ENCODE measurements around the gene PDE11A.
"Not testable (repeated sequence)": the region's sequence is repeated elsewhere in the genome, so short reads cannot be mapped to it uniquely, and the experiment has no call there.

PDE11A gene

GRCh38 chr2:177874686-177875085 is 197.9 kb downstream of the PDE11A start:
- no peak overlapping the region for H3K27ac ChIP-seq (ENCODE audit: low read depth, low read length)
- no peaks in the 10 kb centered on the region for H3K9me3 ChIP-seq (ENCODE audit: low read length)
- no peaks in the 10 kb centered on the region for H3K4me1 ChIP-seq (ENCODE audit: insufficient read depth, low read length)
- no peaks in the 10 kb centered on the region for H3K27me3 ChIP-seq (ENCODE audit: control insufficient read depth in 1 of 2, insufficient read depth in 2 of 2, low read length in 2 of 2)
- H3K36me3 ChIP-seq (ENCODE audit: insufficient read depth, low read length): no peaks in the 10 kb centered on the region
- no peak overlapping the region for H3K4me3 ChIP-seq (ENCODE audit: low read depth in 1 of 2, low read length in 2 of 2)
- no peak overlapping the region for H3K9ac ChIP-seq (ENCODE audit: low read length)

- Histone ChIP-seq H3K9ac (ENCODE audit: low read length) (no peak overlapping the region), H3K27me3 (ENCODE audit: control insufficient read depth in 1 of 2, insufficient read depth in 2 of 2, low read length in 2 of 2) (no peaks in the 10 kb centered on the region), H3K36me3 (ENCODE audit: insufficient read depth, low read length) (no peaks in the 10 kb centered on the region), H3K4me3 (ENCODE audit: low read depth in 1 of 2, low read length in 2 of 2) (no peak overlapping the region), H3K4me1 (ENCODE audit: insufficient read depth, low read length) (no peaks in the 10 kb centered on the region), H3K9me3 (ENCODE audit: low read length) (no peaks in the 10 kb centered on the region), H3K27ac (ENCODE audit: low read depth, low read length) (no peak overlapping the region)
Observed at GRCh38 chr2:177873915-177874314, 198.7 kb downstream of the PDE11A start.

GRCh38 chr2:177872286-177872685 is 200.3 kb downstream of the PDE11A start:
- H3K27me3 ChIP-seq (ENCODE audit: control insufficient read depth in 1 of 2, insufficient read depth in 2 of 2, low read length in 2 of 2): no peaks in the 10 kb centered on the region
- H3K4me1 ChIP-seq (ENCODE audit: insufficient read depth, low read length): no peaks in the 10 kb centered on the region
- no peaks in the 10 kb centered on the region for H3K36me3 ChIP-seq (ENCODE audit: insufficient read depth, low read length)
- H3K27ac ChIP-seq (ENCODE audit: low read depth, low read length): no peak overlapping the region
- no peak overlapping the region for H3K4me3 ChIP-seq (ENCODE audit: low read depth in 1 of 2, low read length in 2 of 2)
- H3K9me3 ChIP-seq (ENCODE audit: low read length): no peaks in the 10 kb centered on the region
- H3K9ac ChIP-seq (ENCODE audit: low read length): no peak overlapping the region

- Histone ChIP-seq H3K27me3 (ENCODE audit: control insufficient read depth in 1 of 2, insufficient read depth in 2 of 2, low read length in 2 of 2) (no peaks in the 10 kb centered on the region), H3K4me1 (ENCODE audit: insufficient read depth, low read length) (no peaks in the 10 kb centered on the region), H3K4me3 (ENCODE audit: low read depth in 1 of 2, low read length in 2 of 2) (no peak overlapping the region), H3K36me3 (ENCODE audit: insufficient read depth, low read length) (no peaks in the 10 kb centered on the region), H3K9ac (ENCODE audit: low read length) (no peak overlapping the region), H3K9me3 (ENCODE audit: low read length) (no peaks in the 10 kb centered on the region), H3K27ac (ENCODE audit: low read depth, low read length) (no peak overlapping the region)
Observed at GRCh38 chr2:177869912-177870311, 202.7 kb downstream of the PDE11A start.

- H3K9me3 ChIP-seq (ENCODE audit: low read length): no peaks in the 10 kb centered on the region
- H3K4me1 ChIP-seq (ENCODE audit: insufficient read depth, low read length): no peaks in the 10 kb centered on the region
- H3K9ac ChIP-seq (ENCODE audit: low read length): no peak overlapping the region
- H3K27ac ChIP-seq (ENCODE audit: low read depth, low read length): no peak overlapping the region
- no peak overlapping the region for H3K4me3 ChIP-seq (ENCODE audit: low read depth in 1 of 2, low read length in 2 of 2)
- H3K36me3 ChIP-seq (ENCODE audit: insufficient read depth, low read length): no peaks in the 10 kb centered on the region
- H3K27me3 ChIP-seq (ENCODE audit: control insufficient read depth in 1 of 2, insufficient read depth in 2 of 2, low read length in 2 of 2): no peaks in the 10 kb centered on the region
Observed at GRCh38 chr2:177869209-177869608, 203.4 kb downstream of the PDE11A start.

- Histone ChIP-seq H3K27ac (ENCODE audit: low read depth, low read length) (no peak overlapping the region), H3K9me3 (ENCODE audit: low read length) (no peaks in the 10 kb centered on the region), H3K4me3 (ENCODE audit: low read depth in 1 of 2, low read length in 2 of 2) (no peak overlapping the region), H3K36me3 (ENCODE audit: insufficient read depth, low read length) (no peaks in the 10 kb centered on the region), H3K9ac (ENCODE audit: low read length) (no peak overlapping the region), H3K4me1 (ENCODE audit: insufficient read depth, low read length) (no peaks in the 10 kb centered on the region), H3K27me3 (ENCODE audit: control insufficient read depth in 1 of 2, insufficient read depth in 2 of 2, low read length in 2 of 2) (no peaks in the 10 kb centered on the region)
Observed at GRCh38 chr2:177868806-177869205, 203.8 kb downstream of the PDE11A start.

GRCh38 chr2:177857538-177857937 is 215.0 kb downstream of the PDE11A start:
- Histone ChIP-seq H3K27me3 (ENCODE audit: control insufficient read depth in 1 of 2, insufficient read depth in 2 of 2, low read length in 2 of 2) (no peaks in the 10 kb centered on the region), H3K4me1 (ENCODE audit: insufficient read depth, low read length) (no peaks in the 10 kb centered on the region), H3K9me3 (ENCODE audit: low read length) (no peaks in the 10 kb centered on the region), H3K9ac (ENCODE audit: low read length) (no peak overlapping the region), H3K27ac (ENCODE audit: low read depth, low read length) (no peak overlapping the region), H3K36me3 (ENCODE audit: insufficient read depth, low read length) (no peaks in the 10 kb centered on the region), H3K4me3 (ENCODE audit: low read depth in 1 of 2, low read length in 2 of 2) (no peak overlapping the region)

GRCh38 chr2:177852389-177852788 is 220.2 kb downstream of the PDE11A start:
- Histone ChIP-seq H3K4me1 (ENCODE audit: insufficient read depth, low read length) (no peaks in the 10 kb centered on the region), H3K27ac (ENCODE audit: low read depth, low read length) (no peak overlapping the region), H3K27me3 (ENCODE audit: control insufficient read depth in 1 of 2, insufficient read depth in 2 of 2, low read length in 2 of 2) (no peaks in the 10 kb centered on the region), H3K9ac (ENCODE audit: low read length) (no peak overlapping the region), H3K9me3 (ENCODE audit: low read length) (no peaks in the 10 kb centered on the region), H3K4me3 (ENCODE audit: low read depth in 1 of 2, low read length in 2 of 2) (no peak overlapping the region), H3K36me3 (ENCODE audit: insufficient read depth, low read length) (no peaks in the 10 kb centered on the region)

GRCh38 chr2:177843188-177843587 is 229.4 kb downstream of the PDE11A start:
- Histone ChIP-seq H3K4me3 (ENCODE audit: low read depth in 1 of 2, low read length in 2 of 2) (no peak overlapping the region), H3K9me3 (ENCODE audit: low read length) (no peaks in the 10 kb centered on the region)

GRCh38 chr2:177842243-177842642 is 230.3 kb downstream of the PDE11A start:
- Histone ChIP-seq H3K27me3 (ENCODE audit: control insufficient read depth in 1 of 2, insufficient read depth in 2 of 2, low read length in 2 of 2) (no peaks in the 10 kb centered on the region), H3K9ac (ENCODE audit: low read length) (no peak overlapping the region), H3K4me1 (ENCODE audit: insufficient read depth, low read length) (no peaks in the 10 kb centered on the region), H3K36me3 (ENCODE audit: insufficient read depth, low read length) (no peaks in the 10 kb centered on the region), H3K4me3 (ENCODE audit: low read depth in 1 of 2, low read length in 2 of 2) (no peak overlapping the region), H3K27ac (ENCODE audit: low read depth, low read length) (no peak overlapping the region), H3K9me3 (ENCODE audit: low read length) (no peaks in the 10 kb centered on the region)

More at GRCh38 chr2:177843188-177843587, 229.4 kb downstream of the PDE11A start:
- Histone ChIP-seq H3K9ac (ENCODE audit: low read length) (no peak overlapping the region), H3K27ac (ENCODE audit: low read depth, low read length) (no peak overlapping the region), H3K36me3 (ENCODE audit: insufficient read depth, low read length) (no peaks in the 10 kb centered on the region), H3K4me1 (ENCODE audit: insufficient read depth, low read length) (no peaks in the 10 kb centered on the region), H3K27me3 (ENCODE audit: control insufficient read depth in 1 of 2, insufficient read depth in 2 of 2, low read length in 2 of 2) (no peaks in the 10 kb centered on the region)

GRCh38 chr2:177835418-177836204 is 237.0 kb downstream of the PDE11A start:
- H3K4me3 ChIP-seq (ENCODE audit: low read depth in 1 of 2, low read length in 2 of 2); H3K9me3 ChIP-seq (ENCODE audit: low read length); H3K9ac ChIP-seq (ENCODE audit: low read length); H3K27me3 ChIP-seq (ENCODE audit: control insufficient read depth in 1 of 2, insufficient read depth in 2 of 2, low read length in 2 of 2); H3K27ac ChIP-seq (ENCODE audit: low read depth, low read length); H3K36me3 ChIP-seq (ENCODE audit: insufficient read depth, low read length); H3K4me1 ChIP-seq (ENCODE audit: insufficient read depth, low read length): not testable (repeated sequence)

All from muscle layer of colon (tissue), 2 donors.